ACC112 (cell line): Measurements from ENCODE around the gene SRPX2.
"Not testable (repeated sequence)": the region's sequence is repeated elsewhere in the genome, so short reads cannot be mapped to it uniquely, and the experiment has no call there.

Source experiments
- H2AFZ ChIP-seq: fragments of 200-600 bp; sonication (generic); one replicate; pipeline ENCODE4 v1.6.0; 2017; ENCODE audit warnings: antibody characterized with exemption, low read length; ENCODE audit not compliant: unreplicated experiment
- H3K27ac ChIP-seq: fragments of 200-600 bp; sonication (generic); 2 replicates; pipeline ENCODE4 v1.5.1; 2014; ENCODE audit warnings: low read depth, mild to moderate bottlenecking, antibody characterized with exemption, low read length, moderate library complexity
- H3K27me3 ChIP-seq: fragments of 200-600 bp; sonication (generic); 2 replicates; pipeline ENCODE4 v1.6.1; 2014; ENCODE audit warnings: mild to moderate bottlenecking, antibody characterized with exemption, low read length, moderate library complexity, mixed read lengths; ENCODE audit not compliant: insufficient read depth
- H3K36me3 ChIP-seq: fragments of 200-600 bp; sonication (generic); 2 replicates; pipeline ENCODE4 v1.6.1; 2016; ENCODE audit warnings: mild to moderate bottlenecking, antibody characterized with exemption, low read length, moderate library complexity, mixed read lengths; ENCODE audit not compliant: insufficient read depth
- H3K4me1 ChIP-seq: fragments of 200-600 bp; sonication (generic); one replicate; pipeline ENCODE4 v1.6.1; 2016; ENCODE audit warnings: low read length, mixed read lengths; ENCODE audit not compliant: insufficient read depth, unreplicated experiment, control insufficient read depth
- H3K4me3 ChIP-seq: fragments of 200-600 bp; sonication (generic); 2 replicates; pipeline ENCODE4 v1.5.1; 2014; ENCODE audit warnings: mild to moderate bottlenecking, low read depth, low read length
- H3K79me2 ChIP-seq: fragments of 200-600 bp; sonication (generic); one replicate; pipeline ENCODE4 v1.6.0; 2016; ENCODE audit warnings: low read length; ENCODE audit not compliant: control insufficient read depth, unreplicated experiment, insufficient read depth

The SRPX2 gene

DNA sequence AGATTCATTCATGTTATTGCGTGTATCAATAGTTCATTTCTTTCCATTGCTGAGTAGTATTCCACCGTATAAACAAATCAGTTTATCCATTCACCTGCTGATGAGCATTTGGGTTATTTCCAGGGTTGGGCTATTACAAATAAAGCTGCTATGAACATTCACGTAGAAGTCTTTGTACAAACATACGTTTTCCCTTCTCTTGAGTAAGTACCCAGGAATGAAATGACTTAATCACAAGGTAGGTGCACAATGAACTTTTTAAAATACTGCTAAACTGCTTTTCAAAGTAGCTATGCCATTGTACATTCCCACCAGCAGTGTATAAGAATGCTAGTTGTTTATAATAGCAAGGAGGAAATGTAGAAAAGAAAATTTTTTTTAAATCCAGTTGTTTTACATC lies 52.0 kb downstream of the SRPX2 start:
- Histone ChIP-seq H3K79me2 (no peaks in the 10 kb centered on the region), H3K4me3 (no peak overlapping the region), H3K27me3 (no peaks in the 10 kb centered on the region), H3K36me3 (no peaks in the 10 kb centered on the region), H3K4me1 (no peaks in the 10 kb centered on the region), H2AFZ (no peak overlapping the region), H3K27ac (no peak overlapping the region)

DNA sequence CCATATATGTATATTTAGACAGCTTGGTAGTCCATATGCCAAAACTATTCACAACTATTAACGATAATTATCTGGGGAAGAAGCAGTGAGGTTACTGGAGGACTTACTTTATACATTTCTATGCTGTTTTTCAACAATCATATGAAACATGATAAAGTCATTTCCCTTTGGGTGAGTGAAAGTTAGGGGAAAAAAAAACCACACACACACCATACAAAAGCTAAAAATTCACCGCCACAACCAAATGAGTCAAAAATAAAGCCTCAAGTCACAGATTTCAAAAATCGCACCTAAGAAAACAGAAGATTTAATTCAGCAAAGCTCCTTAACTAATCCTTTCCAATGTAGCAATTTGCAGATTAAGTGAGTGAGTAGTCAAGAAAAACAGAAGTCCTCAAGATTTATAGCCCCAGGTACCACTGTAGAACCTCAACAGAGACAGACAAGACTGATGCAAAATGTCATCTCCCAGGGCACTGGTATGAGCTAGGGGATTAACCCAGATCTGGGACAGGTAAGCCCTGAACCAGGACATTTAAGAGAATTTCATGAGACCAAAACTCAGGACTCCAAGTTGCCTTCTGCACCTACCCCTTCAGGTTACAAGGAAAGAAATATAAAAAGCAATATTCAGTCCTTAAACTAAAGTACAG lies 52.8 kb downstream of the SRPX2 start:
- no peak overlapping the region for H3K4me3 ChIP-seq
- H3K27ac ChIP-seq, result no peak overlapping the region
- no peaks in the 10 kb centered on the region for H3K27me3 ChIP-seq
- H3K4me1 ChIP-seq, result no peaks in the 10 kb centered on the region
- no peaks in the 10 kb centered on the region for H3K36me3 ChIP-seq
- no peak overlapping the region for H2AFZ ChIP-seq
- H3K79me2 ChIP-seq, result no peaks in the 10 kb centered on the region

DNA sequence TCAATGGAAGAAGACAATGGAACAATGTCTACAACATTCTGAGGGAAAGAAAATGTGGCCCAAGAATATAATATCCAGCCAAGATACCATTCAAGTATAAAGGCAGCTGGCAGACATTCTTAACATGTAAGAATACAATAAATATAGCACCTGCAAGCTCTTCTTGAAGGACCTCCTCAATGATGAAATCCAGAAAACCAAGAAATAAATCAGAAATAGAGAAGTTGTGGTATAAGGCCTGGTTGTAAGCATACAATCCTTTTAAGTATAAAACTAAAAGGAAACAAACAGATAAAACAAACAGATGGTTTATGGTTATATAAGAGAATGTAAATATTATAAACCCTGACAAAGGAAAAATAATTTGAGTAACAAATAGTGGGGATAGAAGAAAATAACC lies 54.6 kb downstream of the SRPX2 start:
- Histone ChIP-seq H3K36me3 (no peaks in the 10 kb centered on the region), H3K79me2 (no peaks in the 10 kb centered on the region), H3K27ac (no peak overlapping the region), H3K4me3 (no peak overlapping the region), H2AFZ (no peak overlapping the region), H3K4me1 (no peaks in the 10 kb centered on the region), H3K27me3 (no peaks in the 10 kb centered on the region)

DNA sequence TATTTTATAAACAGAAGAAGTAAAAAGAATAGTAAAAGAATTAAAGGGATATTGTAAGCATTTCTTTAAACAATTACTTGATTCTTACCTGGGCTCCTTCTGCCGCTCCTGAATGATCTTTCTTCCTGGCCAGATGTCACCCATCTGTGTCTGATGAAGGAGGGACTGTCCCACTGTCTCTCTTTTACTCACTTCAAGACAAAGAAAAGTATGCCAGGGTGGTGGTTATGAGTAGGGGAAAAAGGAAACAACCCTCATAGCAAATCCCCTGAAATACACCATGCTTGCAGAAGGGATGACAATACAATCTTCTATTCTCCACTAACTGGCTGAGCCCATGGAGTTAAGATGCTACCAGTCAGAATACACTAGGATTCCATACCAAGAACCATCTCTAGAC lies 56.8 kb downstream of the SRPX2 start:
- Histone ChIP-seq H3K36me3 (no peaks in the 10 kb centered on the region), H3K27ac (no peak overlapping the region), H2AFZ (no peak overlapping the region), H3K27me3 (no peaks in the 10 kb centered on the region), H3K4me1 (no peaks in the 10 kb centered on the region), H3K4me3 (no peak overlapping the region), H3K79me2 (no peaks in the 10 kb centered on the region)

DNA sequence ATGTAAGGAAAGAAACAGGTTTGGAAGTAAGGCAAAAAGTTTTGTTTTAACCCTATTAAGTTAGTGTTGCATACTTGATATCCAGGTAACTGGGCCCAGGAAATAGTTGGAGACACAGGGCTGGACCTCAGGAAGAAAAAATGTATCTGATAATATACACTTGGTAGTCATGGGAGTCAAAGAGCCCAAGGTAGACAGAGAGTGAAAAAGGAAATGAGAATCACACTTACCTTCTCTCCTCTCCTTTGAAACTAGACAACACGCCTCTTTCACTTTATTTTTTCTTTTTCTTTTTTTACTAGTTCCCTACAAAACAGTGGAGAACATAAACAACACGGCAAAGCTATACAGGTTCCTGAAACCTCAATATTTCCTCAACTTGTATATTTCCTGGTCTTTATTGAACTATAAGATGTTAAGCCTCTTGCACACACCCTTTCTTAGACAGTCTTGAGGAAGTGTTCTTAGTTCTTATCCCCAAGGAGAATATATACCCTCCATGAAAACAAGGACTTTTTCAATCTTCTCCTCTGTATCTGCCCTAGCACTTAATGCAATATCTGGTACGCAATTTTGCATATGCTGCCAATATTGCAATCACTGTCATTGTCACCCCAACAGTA lies 60.7 kb downstream of the SRPX2 start:
- H2AFZ ChIP-seq, result no peak overlapping the region
- H3K4me1 ChIP-seq, result no peaks in the 10 kb centered on the region
- H3K27me3 ChIP-seq, result no peaks in the 10 kb centered on the region
- no peaks in the 10 kb centered on the region for H3K79me2 ChIP-seq
- no peak overlapping the region for H3K4me3 ChIP-seq
- no peak overlapping the region for H3K27ac ChIP-seq
- H3K36me3 ChIP-seq, result no peaks in the 10 kb centered on the region

DNA sequence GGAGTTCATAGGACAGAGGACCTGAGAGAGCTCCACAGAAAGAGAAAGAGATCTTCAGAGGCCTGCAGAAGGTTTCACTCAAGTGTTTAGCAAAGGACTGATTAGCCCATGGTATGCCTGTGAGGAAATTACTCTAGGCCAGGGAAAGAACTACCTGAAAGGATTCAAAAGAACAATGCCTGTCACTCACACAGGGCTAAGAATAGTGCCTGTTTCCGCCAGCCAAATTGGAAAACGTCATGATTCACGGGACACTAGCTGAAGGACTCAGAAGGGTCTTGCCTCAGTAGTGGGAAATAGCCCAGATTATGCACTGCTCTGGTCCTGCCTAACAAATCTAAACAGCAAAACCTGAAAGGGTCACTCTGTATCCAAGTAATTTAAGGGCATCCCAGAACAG lies 66.8 kb downstream of the SRPX2 start:
- H3K27ac ChIP-seq, result no peak overlapping the region
- no peak overlapping the region for H3K4me3 ChIP-seq
- no peaks in the 10 kb centered on the region for H3K79me2 ChIP-seq
- H2AFZ ChIP-seq, result no peak overlapping the region
- no peaks in the 10 kb centered on the region for H3K36me3 ChIP-seq
- H3K4me1 ChIP-seq, result no peaks in the 10 kb centered on the region
- H3K27me3 ChIP-seq, result no peaks in the 10 kb centered on the region

DNA sequence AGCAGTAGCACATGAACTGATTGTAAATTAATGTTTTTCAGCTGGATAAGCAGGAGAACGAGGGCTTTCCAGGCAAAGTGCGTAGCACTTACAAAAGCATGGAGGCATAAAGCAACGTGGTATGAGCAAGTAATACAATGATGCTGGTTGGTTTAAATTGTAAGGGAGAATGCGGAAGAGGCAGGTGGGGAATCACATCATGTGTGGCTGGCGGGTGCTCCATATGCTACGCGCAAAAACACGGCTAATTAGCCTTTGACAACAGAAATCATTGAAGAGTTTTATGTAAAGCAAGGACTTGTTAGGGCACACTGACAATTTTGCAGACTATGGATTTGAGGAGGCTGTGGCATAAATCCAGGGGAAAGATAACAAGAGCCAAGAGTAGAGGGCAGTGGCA lies 73.4 kb downstream of the SRPX2 start:
- Histone ChIP-seq H3K27ac (no peak overlapping the region), H3K4me1 (peaks cover 3% of the 10 kb centered on the region)

DNA sequence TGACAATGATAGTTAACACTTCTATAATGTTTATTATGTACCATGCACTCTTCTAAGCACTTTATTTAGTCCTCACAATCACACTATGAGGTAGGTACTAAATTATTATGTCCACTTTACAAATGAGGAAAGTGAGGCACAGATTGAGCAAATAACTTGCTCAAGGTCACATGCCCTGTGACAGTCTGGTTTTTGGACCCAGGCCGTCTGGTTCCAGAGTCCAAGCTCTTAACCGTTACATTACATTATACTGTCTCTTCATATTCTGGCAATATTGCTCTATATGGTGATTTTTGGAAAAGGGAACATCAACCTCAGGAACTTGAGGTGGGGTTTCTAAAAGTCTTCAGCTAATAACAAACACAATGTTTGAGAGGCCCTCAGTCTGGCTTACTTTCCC lies 75.1 kb downstream of the SRPX2 start:
- H2AFZ ChIP-seq, result no peak overlapping the region
- H3K27me3 ChIP-seq, result no peaks in the 10 kb centered on the region
- H3K4me1 ChIP-seq, result peaks cover 3% of the 10 kb centered on the region
- no peak overlapping the region for H3K4me3 ChIP-seq
- H3K79me2 ChIP-seq, result no peaks in the 10 kb centered on the region
- H3K36me3 ChIP-seq, result no peaks in the 10 kb centered on the region
- no peak overlapping the region for H3K27ac ChIP-seq

More for the DNA sequence above, 73.4 kb downstream of the SRPX2 start:
- H3K36me3 ChIP-seq, result no peaks in the 10 kb centered on the region
- no peak overlapping the region for H2AFZ ChIP-seq
- H3K79me2 ChIP-seq, result no peaks in the 10 kb centered on the region
- no peak overlapping the region for H3K4me3 ChIP-seq
- H3K27me3 ChIP-seq, result no peaks in the 10 kb centered on the region

DNA sequence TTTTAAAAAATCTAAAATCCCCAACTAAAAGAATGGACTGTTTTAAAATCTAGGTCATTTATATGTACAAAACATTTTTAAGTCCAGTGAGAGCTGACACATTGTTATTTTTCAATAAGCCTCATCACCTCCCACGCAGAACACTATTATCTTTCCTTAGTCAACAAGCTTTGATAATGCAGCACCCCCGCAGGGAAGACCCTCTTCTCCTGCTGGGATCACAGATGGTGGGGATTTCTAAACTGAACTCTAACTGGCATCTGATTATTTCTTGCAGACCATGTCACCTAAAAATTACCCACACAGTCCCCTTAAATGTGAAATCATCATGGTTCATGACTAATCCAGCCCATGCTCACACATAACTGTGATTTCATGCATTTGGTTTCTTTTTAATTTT lies 76.3 kb downstream of the SRPX2 start:
- no peaks in the 10 kb centered on the region for H3K27me3 ChIP-seq

DNA sequence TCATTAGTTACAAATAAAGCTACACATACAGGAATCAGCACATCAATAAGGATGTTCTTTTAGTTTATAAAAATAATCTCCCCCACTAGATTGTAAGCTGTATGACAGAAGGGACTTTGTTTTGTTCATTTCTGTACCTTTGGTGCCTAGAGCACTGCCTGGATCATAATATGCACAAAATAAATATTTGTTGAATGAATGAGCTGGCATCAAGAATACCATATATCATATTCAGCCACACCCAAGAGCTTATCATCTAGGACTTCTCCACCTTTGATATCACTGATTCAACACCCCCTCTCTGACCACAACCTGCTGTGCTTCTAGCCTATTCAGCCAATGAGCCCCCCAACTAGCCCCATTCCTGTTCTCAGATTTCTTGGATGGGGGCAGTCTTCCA lies 77.3 kb downstream of the SRPX2 start:
- H2AFZ ChIP-seq, result no peak overlapping the region
- peaks cover 3% of the 10 kb centered on the region for H3K4me1 ChIP-seq
- H3K79me2 ChIP-seq, result no peaks in the 10 kb centered on the region

More for the DNA sequence above, 76.3 kb downstream of the SRPX2 start:
- Histone ChIP-seq H3K4me1 (peaks cover 3% of the 10 kb centered on the region), H3K27ac (no peak overlapping the region), H3K36me3 (no peaks in the 10 kb centered on the region), H2AFZ (no peak overlapping the region), H3K4me3 (peak overlapping the region; percentile 45; the same call in 1 of the 2 replicates), H3K79me2 (no peaks in the 10 kb centered on the region)

DNA sequence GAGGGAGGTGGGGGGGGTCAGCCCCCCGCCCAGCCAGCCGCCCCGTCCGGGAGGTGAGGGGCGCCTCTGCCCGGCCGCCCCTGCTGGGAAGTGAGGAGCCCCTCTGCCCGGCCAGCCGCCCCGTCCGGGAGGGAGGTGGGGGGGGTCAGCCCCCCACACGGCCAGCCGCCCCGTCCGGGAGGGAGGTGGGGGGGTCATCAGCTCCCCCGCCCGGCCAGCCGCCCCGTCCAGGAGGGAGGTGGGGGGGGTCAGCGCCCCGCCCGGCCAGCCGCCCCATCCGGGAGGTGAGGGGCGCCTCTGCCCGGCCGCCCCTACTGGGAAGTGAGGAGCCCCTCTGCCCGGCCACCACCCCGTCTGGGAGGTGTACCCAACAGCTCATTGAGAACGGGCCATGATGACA lies 80.0 kb downstream of the SRPX2 start:
- not testable (repeated sequence) for H2AFZ ChIP-seq, H3K79me2 ChIP-seq, H3K36me3 ChIP-seq, H3K27me3 ChIP-seq, H3K4me3 ChIP-seq, H3K27ac ChIP-seq, H3K4me1 ChIP-seq

More for the DNA sequence above, 77.3 kb downstream of the SRPX2 start:
- Histone ChIP-seq H3K27me3 (no peaks in the 10 kb centered on the region), H3K36me3 (no peaks in the 10 kb centered on the region), H3K4me3 (no peak overlapping the region), H3K27ac (no peak overlapping the region)
